ENCODE data around the gene NSD2.
A peak's percentile ranks its signal among the peaks of the same experiment; 100 is the strongest.

Gene NSD2

DNA sequence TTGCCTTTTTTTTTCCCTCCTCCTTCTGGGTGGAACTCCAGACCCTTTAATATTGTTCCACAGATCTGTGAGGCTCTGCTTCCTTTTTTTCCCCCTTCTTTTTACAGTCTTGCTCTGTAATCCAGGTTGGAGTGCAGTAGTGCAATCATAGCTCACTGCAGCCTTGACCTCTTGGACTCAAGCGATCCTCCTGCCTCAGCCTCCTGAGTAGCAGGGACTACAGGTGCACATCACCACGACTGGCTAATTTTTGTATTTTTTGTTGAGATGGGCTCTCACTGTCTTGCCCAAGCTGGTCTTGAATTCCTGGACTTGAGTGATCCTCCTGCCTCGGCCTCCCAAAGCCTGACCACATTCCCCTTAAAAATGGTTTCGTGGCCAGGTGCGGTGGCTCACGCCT lies 26.8 kb downstream of the NSD2 start:
- no peak for TF ChIP-seq CTCF (IDR thresholded peaks at IDR 0.05; ENCODE audit: low read depth, low read length, missing control alignments)
- no peak for DNase-seq (ENCODE audit: low read depth)
- no peak overlapping the region for H3K4me3 ChIP-seq (ENCODE audit: low read depth, low read length)

DNA sequence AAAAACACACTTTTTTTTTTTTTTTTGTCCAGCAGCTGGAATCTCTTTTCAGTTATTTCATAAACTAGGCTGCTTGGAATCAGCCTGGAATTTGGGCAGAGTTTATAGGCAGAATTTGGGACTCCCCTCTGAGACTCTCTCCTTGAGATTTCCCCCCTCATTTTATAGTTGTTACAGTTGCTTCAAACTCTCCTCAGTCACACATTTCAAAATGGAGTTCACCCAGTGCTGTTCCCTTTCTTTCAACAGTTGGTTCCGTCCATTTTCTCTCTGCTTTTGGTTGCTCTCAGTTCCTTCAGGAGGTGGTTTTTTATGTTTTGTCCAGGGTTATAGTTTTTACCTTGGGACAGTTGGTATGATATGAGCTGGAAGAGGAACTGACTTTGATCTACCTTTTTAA lies 27.5 kb downstream of the NSD2 start:
- no peak overlapping the region for H3K4me3 ChIP-seq (ENCODE audit: low read depth, low read length)
- no peak for TF ChIP-seq CTCF (IDR thresholded peaks at IDR 0.05; ENCODE audit: low read depth, low read length, missing control alignments)
- no peak for DNase-seq (ENCODE audit: low read depth)

DNA sequence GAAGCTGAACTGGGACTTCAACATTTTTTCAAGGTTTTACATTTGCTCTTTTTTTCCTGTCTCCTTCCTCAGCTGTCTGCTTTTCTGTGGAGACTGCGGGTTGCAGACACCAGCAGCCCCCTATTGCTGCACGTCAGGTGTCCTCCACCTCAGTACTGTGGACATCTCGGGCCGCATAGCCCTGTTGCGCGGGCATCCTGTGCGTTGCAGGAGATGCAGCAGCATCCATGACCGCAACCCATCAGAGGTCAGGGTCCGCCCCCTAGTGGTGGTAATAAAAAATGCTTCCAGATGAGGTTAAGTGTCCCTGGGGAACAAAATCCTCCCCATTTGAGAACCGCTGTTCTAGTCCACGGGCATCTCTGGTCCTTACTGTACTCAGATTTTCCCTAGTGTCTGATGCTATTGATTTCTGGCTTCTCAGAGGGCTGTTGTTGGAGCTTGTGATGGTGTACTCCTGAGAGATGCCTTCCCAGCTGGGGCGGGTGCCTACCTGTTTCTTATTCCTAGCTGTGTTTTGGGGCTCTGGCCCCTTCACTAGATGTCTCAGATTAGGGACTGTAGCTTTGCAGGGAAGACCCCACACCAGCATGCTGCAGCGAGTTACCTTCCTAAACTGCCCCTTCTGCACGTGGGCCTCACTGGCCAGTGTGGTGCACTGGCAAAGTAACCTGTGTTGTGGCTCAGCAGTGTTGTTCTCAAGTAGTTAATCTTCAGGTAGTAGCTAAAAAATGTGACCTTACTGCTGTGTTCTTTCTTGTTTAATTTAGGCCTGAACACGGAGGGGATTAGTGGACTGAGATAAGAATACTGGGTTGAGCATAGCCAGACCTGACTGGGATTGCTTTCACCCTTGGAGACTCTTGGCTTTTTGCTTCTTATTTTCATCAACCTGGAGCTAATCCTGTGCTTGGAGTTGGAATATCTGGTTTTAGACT lies 28.2 kb downstream of the NSD2 start:
- peak; percentile 87 for TF ChIP-seq CTCF (IDR thresholded peaks at IDR 0.05; ENCODE audit: low read depth, low read length, missing control alignments)
- peak; percentile 50 for DNase-seq (ENCODE audit: low read depth)
- H3K4me3 ChIP-seq (ENCODE audit: low read depth, low read length): no peak overlapping the region

GRCh38 chr4:1900087-1900433 lies 28.9 kb downstream of the NSD2 start:
- DNase-seq (ENCODE audit: low read depth): no peak
- TF ChIP-seq CTCF (IDR thresholded peaks at IDR 0.05; ENCODE audit: low read depth, low read length, missing control alignments): no peak
- no peak overlapping the region for H3K4me3 ChIP-seq (ENCODE audit: low read depth, low read length)

DNA sequence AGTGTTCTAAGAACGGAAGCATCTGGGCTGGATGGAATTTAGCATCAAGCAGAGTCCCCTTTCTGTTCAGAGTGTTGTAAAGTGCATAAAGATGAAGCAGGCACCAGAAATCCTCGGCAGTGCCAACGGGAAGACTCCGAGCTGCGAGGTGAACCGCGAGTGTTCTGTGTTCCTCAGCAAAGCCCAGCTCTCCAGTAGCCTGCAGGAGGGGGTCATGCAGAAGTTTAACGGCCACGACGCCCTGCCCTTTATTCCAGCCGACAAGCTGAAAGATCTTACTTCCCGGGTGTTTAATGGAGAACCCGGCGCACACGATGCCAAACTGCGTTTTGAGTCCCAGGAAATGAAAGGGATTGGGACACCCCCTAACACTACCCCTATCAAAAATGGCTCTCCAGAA lies 29.4 kb downstream of the NSD2 start:
- no peak overlapping the region for H3K4me3 ChIP-seq (ENCODE audit: low read depth, low read length)
- no peak for TF ChIP-seq CTCF (IDR thresholded peaks at IDR 0.05; ENCODE audit: low read depth, low read length, missing control alignments)
- DNase-seq (ENCODE audit: low read depth): no peak

DNA sequence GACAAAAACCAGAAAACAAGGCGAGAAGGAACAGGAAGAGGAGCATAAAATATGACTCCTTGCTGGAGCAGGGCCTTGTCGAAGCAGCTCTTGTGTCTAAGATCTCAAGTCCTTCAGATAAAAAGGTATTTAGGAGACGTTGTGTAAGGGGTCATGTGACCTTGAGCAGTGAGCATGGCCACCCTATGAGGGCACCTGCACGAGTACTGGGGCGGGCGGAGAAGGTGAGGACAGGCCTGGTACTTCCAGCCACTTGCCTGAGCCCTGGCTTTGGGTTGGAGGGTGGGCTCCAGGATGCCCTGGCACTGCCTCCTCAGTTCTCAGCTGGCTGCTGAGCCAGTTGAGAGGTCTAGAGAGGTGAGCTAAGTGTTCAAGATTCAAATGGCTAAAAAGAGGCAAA lies 29.9 kb downstream of the NSD2 start:
- no peak for TF ChIP-seq CTCF (IDR thresholded peaks at IDR 0.05; ENCODE audit: low read depth, low read length, missing control alignments)
- H3K4me3 ChIP-seq (ENCODE audit: low read depth, low read length): no peak overlapping the region
- no peak for DNase-seq (ENCODE audit: low read depth)

DNA sequence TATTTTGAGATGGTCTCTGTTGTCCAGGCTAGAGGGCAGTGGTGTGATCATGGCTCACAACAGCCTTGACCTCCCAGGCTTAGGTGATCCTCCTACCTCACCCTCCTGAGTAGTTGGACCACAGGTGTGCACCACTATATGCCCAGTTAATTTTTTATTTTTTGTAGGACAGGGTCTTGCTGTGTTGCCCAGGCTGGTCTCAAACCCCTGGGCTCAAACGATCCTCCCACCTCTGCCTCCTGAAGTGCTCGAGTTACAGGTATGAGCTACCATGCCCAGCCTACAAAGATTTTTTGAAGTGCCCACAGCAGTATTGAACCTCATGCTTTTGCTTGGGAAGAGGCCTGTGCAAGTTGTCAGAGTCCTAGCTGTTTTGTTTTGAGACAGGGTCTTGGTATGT lies 31.1 kb downstream of the NSD2 start:
- TF ChIP-seq CTCF (IDR thresholded peaks at IDR 0.05; ENCODE audit: low read depth, low read length, missing control alignments): no peak
- DNase-seq (ENCODE audit: low read depth): no peak
- H3K4me3 ChIP-seq (ENCODE audit: low read depth, low read length): no peak overlapping the region

All from GM12864 (cell line).